Hepatocyte (in vitro differentiated cells): ENCODE data around the gene S100A7.

Experiments
- CTCF ChIP-seq: fragments of 200-600 bp; sonication (generic); IDR thresholded peaks from 2 replicates; pipeline ENCODE4 v1.5.1; 2016; ENCODE audit warnings: antibody characterized with exemption, mild to moderate bottlenecking; ENCODE audit not compliant: poor library complexity
- EZH2phosphoT487 ChIP-seq: fragments of 200-600 bp; sonication (generic); IDR thresholded peaks from one replicate; pipeline ENCODE4 v1.6.1; 2018; ENCODE audit warnings: antibody characterized with exemption, mild to moderate bottlenecking, low read depth, moderate library complexity; ENCODE audit not compliant: unreplicated experiment, severe bottlenecking

- no peak for TF ChIP-seq EZH2phosphoT487
- no peak for TF ChIP-seq CTCF
These were observed 45.9 kb upstream of the S100A7 start for GRCh38 chr1:153506386-153506785.
